H1 (cell line): ENCODE measurements around the gene MRTFB.

ENCODE experiments used
- CTCF ChIP-seq, 3 experiments: IDR thresholded peaks; 1 replicate in 2 of 3; 2 replicates in 1 of 3; pipeline versions ENCODE4 v1.5.1 to v1.6.1; 2011; ENCODE audit warnings: low read length in 3 of 3, mild to moderate bottlenecking in 3 of 3, inconsistent platforms in 2 of 3, low read depth in 1 of 3, moderate library complexity in 1 of 3; ENCODE audit not compliant: insufficient read depth in 1 of 3; ENCODE audit errors: control extremely low read depth in 1 of 3
- EP300 ChIP-seq, 2 experiments: IDR thresholded peaks; 1 replicate in 1 of 2; 2 replicates in 1 of 2; pipeline ENCODE4 v1.6.1; 2011 to 2012; ENCODE audit warnings: low read depth in 2 of 2, low read length in 2 of 2, mild to moderate bottlenecking in 2 of 2, borderline replicate concordance in 1 of 2, inconsistent platforms in 1 of 2, moderate library complexity in 1 of 2
- EZH2 ChIP-seq: fragments of 200-600 bp; sonication (generic); IDR thresholded peaks from 2 replicates; pipeline ENCODE4 v1.7.1; 2012; ENCODE audit warnings: low read depth, mild to moderate bottlenecking, moderate library complexity, low read length, inconsistent platforms; ENCODE audit not compliant: severe bottlenecking
- MAX ChIP-seq: IDR thresholded peaks from 2 replicates; pipeline ENCODE4 v1.6.1; 2012; ENCODE audit warnings: inconsistent platforms
- POLR2AphosphoS5 ChIP-seq: IDR thresholded peaks from 2 replicates; pipeline ENCODE4 v1.6.1; 2011; ENCODE audit warnings: low read depth, low read length
- RBBP5 ChIP-seq: IDR thresholded peaks from 2 replicates; pipeline ENCODE4 v1.7.1; 2012; ENCODE audit warnings: low read depth, mild to moderate bottlenecking, inconsistent platforms, low read length, moderate library complexity, borderline replicate concordance
- SIX5 ChIP-seq: IDR thresholded peaks from 2 replicates; pipeline ENCODE4 v1.6.1; 2011; ENCODE audit warnings: mild to moderate bottlenecking, low read depth, low read length
- SP1 ChIP-seq: IDR thresholded peaks from 2 replicates; pipeline ENCODE4 v1.6.1; 2011; ENCODE audit warnings: low read depth, low read length
- TBP ChIP-seq: IDR thresholded peaks from 2 replicates; pipeline ENCODE4 v1.6.1; 2011; ENCODE audit warnings: low read depth, low read length, improper control_type of control experiment
- YY1 ChIP-seq: IDR thresholded peaks from 2 replicates; pipeline ENCODE4 v1.6.1; 2011; ENCODE audit warnings: low read depth, mild to moderate bottlenecking, low read length

- no peak for TF ChIP-seq MAX
- no peak for TF ChIP-seq EP300 (IDR thresholded peaks at IDR 0.05; ENCODE audit: borderline replicate concordance in 1 of 2, low read depth in 2 of 2, low read length in 2 of 2)
- TF ChIP-seq SIX5, result no peak
- no peak for TF ChIP-seq CTCF (IDR thresholded peaks at IDR 0.05; ENCODE audit: control extremely low read depth in 1 of 3, insufficient read depth in 1 of 3, low read depth in 1 of 3, low read length in 3 of 3)
- no peak for TF ChIP-seq SP1
- TF ChIP-seq EZH2, result no peak
- TF ChIP-seq TBP, result no peak
- TF ChIP-seq YY1, result no peak
- TF ChIP-seq RBBP5, result no peak
- TF ChIP-seq POLR2AphosphoS5, result no peak
These were observed 169.8 kb downstream of the MRTFB start for GRCh38 chr16:14240964-14241363.
